Renal cortex interstitium (tissue), 11 donors: ENCODE results near the gene CHST1. TPM values are rescaled to one million over a fixed set of nuclear protein-coding genes. Genes with fewer than 3 reads are reported as not detected.

Experiments used
- DNase-seq, 11 donors: peaks; one replicate each; pipeline ENCODE4 v3.0.0-alpha.2; 2013; ENCODE audit warnings: low read depth in 9 of 11, low spot score in 4 of 11; ENCODE audit errors: extremely low read depth in 1 of 11
- polyA plus RNA-seq, 3 donors: library from polyadenylated mRNA; unstranded; fragments of 120-200 nt; gene quantifications; one replicate each; pipeline ENCODE4 v1.2.1, GENCODE V29; 2013; ENCODE audit not compliant: insufficient read length in 3 of 3

CHST1 gene
- polyA plus RNA-seq, 3 donors = 8.7 to 13.6 (median 12.2) TPM

DNA sequence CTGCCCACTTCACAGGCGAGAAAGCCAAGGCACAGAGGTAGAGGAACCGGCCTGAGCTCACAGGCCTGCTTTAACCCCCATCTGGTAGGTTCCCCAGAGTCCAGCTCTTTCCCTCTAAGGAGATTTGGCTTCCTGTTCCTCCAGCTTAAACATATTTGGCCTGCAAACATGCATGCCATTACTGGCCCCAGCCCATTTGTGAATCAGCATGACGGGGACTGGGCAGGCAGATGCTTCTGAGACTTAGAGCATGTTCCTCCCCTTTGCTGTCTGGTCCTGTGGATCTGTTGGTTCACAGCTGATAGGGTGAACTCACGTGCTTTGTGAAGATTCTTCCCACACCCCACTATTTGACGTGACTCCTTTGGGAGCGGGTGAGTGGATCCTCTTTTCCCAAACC, 12.6 kb downstream of the CHST1 start:
- DNase-seq = no peak

DNA sequence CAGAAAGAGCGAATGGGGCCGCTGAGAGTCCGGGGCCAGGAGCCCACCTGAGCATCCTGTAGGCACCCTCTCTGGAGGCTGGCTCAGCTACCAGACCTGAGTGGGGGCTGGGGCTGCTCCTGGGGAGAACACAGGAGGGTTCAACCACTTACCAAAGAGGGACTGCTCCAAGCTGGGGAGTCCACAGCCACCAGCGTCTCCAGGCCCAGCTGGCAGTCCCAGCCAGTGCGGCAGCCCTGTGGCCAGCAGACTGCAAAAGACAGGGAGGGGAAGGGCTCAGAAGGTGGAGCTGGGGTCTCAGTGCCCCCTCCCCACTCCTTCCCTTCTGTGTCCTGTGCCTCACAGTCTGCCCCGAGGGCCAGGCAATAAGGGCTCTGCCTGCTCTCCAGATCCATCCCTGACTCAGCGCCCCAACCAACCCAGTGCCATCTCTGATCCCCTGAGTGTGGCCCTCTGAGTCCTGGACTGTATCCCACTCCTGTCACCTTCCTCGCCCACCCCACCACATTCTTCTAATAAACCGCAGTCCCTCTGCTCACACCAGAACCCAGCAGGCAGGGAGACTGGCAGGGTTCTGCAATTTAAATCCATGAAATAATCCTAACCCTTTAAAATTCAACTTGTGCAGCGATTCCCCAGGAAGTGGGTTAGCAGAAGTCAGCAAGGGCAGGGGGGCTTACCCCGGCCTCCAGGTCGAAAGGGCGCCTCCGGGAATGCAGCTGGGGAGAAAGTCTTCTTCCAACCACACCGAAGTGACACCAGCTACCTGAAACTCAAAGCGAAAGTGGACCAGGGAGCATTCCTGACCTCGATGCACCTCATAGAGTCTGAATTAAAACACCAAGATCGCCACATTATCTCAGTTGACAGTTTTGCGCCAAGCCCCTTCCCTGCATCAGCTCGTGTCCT, 13.3 kb downstream of the CHST1 start:
- no peak for DNase-seq

DNA sequence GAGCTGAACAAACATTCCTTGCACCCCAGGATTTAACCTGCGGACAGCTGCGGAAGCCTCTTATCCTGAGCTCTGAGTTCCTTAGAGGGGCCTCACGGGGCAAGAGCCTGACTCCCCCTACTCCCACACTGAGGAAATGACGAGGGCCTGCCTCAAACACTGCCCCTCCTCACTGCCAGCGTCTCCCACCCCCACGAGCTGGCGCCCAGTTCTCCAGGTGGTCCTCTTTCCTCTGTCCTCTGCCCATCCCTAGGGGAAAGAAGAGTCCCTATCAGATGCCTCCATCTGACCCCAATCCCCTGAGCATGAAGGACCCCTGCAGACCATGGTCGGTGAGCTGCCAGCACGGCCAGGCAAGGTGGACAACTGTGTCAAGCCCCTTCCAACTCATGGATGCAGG, 14.3 kb downstream of the CHST1 start:
- DNase-seq = no peak

DNA sequence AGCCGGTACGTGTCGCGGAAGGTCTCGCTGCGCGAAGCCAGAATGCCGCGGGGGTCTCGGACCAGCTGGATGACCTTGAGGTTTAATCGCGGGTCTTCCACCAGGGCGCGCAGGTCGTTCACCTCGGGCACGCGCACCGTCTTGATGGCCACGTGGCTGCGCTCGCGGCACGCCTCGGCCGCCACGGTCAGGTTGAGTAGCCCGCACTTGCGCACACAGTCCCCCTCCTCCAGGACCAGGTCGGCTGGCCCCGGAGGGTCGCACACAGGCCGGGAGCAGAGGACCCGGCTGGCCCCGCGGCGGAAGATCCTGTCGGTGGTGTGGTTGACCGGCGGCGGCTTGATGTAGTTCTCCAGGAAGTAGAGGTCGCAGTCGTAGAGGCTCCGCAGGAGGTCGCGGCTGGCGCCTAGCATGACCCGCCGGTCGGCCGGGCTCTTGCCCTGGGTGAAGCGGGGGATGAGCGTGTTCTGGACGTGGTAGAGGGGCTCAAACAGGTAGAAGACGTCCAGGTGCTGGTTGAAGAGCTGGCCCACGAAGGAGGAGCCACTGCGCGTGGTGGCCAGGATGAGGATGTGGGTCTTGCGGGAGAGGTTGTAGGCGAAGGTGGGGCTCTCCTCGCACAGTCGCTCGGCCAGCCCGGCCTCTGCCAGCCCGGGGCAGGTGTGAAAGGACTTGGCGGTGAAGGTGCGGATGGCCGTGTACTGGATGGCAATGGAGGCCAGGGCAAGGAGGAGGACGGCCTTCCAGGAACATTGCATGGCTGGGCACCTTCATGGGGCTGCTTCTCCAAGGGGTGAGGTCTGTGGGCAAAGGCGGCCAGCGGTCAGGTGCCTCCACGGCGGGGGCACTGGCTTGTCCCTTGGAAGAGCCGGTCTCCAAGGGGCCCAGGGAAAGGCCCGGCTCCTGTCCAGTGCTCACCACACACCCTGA, 15.0 kb downstream of the CHST1 start:
- DNase-seq = no peak

DNA sequence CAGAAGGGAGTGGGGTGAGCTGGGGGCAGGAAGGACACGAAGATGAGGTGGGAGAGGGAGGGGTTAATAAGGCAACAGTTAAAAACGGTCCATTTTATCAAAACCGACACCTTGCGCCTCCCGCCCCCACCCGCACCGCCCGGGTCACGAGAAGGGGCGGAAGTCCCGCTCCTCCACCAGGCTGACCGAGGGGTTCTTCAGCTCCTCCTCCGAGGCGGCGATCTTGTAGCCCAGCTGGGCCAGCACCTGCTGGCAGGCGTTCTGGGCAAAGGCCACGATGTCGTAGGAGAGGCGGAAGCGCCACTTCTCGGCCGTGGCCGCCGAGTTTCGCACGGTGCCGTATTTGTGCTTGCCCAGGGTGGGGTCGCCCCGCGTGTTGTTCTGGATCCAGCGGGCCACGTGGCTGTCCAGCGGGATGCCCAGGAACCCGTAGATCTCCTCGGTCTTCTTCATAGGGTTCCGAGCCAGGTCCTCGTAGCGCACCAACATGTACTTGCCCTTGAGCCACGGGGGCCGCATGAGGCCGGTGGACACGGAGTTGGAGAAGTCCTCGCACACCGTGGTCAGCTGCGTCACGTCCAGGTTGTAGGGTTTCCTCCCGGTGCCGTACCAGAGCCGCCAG, 15.8 kb downstream of the CHST1 start:
- DNase-seq = no peak

DNA sequence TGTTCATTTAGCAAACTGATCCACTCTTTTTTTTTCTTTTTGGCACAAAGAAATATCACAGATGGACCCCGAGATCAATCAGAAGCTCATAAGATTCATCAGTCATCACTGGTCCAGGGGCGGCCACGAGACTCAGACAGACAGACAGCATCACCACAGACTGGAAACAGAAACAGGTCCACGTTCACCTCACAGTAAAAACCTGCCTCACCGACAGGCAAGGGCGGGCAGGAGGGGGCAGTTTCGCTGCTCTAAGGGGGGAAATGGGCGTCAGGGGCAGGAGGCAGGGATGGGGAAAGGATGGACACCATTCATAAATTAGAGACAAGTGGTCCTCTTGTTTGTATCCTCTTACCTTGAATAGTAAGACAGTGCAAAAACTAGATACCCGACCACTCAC, 16.5 kb downstream of the CHST1 start:
- no peak for DNase-seq

DNA sequence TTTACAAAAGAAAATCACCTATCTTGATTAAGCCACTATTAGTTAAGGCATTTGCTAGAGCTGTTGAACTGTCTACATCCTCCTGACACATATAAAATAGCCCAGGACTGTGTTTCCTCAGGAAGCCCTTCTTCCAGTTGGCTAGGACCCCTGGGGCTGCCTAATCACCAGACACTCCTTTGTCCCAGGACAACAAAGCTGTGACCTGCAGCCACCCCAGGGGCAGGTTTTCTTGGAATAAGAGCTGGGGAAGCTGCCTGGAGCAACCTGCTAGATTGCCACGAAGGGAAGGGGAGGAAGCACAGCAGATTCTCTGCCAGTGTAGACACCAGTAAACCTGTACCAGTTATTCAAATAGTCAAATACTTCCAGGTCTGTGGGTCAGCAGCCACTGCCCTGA, 17.6 kb downstream of the CHST1 start:
- DNase-seq = no peak

DNA sequence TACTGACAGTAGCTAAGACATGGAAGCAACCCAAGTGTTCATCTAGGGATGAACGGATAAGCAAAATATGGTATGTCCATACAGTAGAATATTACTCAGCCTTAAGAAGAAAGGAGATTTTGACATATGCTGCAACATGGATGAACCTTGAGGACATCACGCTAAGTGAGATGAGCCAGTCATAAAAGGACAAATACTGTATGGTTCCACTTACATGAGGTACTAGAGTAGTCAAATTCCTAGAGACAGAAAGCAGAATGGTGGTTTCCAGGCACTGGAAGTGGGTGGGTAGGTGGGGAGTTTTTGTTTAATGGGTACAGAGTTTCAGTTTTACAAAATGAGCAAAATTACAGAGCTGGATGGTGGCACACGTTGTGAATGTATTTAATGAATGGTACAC, 18.1 kb downstream of the CHST1 start:
- DNase-seq = no peak

DNA sequence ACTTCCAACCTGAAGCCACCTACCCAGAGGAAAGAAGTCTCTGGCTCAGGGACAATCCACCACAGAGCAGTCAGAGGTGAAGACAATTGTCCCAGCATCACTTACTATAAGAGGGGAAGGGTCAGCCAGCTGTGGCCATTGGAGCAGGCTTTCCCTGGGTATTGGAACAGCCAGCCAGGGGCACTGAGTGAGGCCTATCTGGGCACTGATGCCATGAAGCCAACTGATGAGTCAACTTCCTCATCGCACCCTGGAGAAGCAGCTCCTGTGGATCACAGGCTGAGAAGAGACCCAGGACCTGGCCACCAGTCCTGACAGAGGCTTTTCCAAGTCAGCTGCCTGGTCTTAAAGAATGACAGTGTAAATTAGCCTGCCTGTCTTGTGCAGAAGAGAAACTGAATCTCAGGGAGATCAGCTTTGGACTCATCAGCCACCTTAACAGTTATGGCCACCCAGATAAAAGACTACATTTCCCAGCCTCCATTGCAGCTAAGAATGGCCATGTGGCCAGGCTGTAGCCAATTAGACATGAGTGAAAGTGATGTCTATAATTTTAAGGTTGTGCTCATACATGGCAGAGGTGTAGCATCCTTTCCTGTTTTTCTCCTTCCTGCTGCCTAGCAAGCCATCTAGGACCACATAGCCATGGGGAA, 19.0 kb downstream of the CHST1 start:
- no peak for DNase-seq

DNA sequence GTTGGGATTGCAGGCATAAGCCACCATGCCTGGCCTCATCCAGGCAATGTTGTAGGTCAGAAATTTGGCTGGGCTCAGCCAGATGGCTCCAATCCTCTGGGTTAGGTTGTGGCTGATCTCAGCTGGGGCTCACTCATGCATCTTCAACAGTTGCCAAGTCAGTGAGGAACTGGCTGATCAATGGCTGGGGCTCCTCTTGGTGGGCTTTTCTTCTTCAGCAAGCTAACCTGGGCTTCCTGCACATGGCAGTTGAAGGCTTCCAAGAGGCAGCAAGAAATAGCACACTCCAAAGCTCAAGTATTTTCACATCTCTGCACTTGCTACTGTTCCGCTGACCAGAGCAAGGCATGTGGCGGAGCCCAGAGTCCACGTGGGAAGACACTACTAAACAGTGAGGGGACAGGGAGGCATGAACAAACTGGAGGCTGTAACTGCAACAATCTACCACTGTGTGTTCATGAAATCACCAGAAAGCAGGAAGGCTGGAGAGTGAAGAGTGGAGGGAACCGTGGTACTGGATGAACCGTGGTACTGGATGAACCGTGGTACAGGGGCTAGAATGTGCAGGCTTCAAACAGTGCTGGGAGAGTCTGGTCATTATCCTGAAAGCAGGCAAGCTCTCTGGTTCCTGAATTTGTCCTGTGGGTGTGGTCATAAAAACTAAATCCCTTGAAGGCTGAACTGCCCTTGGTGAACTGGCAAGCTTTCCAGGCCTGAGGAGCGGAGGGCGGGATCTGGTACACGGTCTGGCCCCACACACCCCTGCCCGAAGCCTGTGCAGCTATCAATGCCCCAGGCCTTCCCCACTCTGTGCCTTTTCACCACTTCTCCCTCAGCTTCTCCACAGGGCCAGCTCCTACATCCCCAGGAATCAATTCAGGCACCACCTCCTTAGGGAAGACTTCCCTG, 20.2 kb downstream of the CHST1 start:
- no peak for DNase-seq

DNA sequence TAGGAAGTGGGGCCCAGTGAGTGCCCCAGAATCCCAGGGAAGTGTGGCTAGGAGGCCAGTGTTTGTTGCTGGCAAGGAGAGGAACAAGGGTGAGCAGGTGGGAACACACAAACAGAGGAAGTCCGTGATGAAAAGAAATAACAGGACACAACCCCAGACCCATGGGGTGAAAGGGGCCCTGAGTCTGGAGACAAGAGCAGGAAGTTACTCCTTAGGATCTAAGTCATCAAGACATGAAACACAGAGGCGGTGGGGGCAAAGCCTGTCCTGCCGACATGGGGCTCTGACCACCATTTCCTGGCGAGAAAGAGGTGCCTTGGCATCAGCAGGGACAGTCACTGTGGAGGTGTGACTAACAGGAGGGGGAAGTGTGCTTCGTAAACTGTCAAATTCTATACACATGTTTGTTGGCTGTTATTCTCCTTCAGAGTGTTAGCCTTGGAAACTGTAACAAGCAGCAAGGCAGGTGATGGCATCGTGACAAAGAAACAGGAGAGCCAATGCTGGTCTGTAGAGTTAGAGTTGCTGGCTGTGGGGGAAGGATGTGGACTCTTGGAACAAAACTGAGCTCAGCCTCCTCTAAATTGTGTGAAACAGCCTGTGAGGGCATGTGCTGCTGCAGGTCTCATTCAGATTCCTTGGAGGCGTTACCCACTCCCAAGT, 21.7 kb downstream of the CHST1 start:
- no peak for DNase-seq

DNA sequence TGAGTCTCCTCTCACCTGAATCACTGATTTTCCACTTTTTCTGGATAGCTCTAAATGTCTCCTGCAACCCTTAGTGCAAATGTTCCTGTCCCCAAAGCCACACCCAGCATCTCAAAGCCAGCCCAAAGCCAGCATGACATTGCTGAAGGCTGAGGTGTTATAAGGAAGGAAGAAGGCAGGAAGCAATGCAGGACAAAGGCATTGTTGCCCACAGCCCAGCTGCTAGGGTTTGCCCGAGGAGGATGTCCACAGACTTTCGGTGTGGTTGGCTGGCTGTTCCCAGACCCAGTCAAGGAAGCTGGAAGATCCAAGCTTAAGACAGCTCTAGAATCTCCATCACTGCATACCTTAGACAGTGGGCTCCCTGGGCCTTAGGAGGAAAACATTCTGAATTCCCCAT, 23.5 kb downstream of the CHST1 start:
- DNase-seq = no peak

DNA sequence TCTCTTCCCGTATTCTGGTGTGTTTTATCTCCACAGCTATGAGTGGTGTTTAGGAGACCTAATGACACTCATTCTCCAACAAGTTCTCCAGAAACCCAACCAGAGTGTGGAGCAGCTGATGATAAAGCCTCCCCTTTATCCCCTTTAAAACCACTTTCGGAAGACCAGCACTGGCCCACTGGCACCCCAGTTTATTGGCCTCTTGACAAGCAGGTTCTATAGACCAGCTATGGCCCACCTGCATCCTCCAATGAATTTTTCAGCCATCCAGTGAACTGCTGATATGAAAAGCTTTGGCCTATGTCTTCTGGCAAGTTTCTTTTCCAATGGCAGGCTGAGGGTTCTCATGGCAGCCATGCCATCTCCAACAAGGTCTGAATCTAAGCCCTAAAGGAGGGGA, 27.4 kb downstream of the CHST1 start:
- no peak for DNase-seq

DNA sequence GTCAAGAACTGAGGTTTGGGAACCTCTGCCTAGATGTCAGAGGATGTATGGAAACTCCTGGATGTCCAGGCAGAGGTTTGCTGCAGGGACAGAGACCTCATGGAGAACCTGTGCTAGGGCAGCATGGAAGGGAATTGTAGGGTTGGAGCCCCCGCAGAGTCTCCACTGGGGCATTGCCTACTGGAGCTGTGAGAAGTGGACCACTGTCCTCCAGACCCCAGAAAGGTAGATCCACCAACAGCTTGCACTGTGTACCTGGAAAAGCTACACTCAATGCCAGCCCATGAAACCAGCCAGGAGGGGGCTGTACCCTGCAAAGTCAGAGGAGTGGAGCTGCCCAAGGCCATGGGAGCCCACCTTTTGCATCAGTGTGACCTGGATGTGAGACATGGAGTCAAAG, 29.5 kb downstream of the CHST1 start:
- DNase-seq = no peak

DNA sequence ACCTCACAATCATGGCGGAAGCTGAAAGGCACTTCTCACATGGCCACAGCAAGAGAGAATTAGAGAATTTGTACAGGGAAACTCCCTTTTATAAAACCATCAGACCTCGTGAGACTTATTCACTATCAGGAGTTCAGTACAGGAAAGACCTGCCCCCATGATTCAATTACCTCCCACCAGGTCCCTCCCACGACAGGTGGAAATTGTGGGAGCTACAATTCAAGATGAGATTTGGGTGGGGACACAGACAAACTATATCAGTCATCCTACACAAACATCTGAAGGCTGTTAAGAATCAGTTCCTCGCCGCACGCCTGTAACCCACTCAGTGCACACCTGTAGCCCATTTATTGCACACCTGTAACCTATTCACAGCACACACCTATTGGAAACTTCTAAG, 39.8 kb downstream of the CHST1 start:
- DNase-seq = no peak

DNA sequence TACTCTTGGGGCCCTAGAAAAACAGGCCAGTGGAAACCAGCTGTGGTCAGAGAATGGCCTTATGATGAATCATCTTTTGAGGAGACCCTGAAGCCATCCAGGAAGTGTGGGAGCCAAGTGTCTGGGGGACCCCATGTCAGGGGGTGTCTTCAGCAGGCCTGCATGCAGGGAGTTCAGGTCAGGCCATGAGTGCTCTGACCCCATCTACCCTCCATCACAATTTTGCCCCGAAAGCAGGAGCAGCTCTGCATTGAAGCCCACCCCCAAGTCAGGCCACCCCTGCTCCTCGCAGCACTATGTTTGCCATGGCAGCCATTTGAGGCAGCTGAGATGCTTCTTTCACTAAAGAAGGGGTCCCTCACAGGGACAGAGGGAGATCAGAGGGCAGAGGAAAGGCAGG, 41.3 kb downstream of the CHST1 start:
- no peak for DNase-seq

DNA sequence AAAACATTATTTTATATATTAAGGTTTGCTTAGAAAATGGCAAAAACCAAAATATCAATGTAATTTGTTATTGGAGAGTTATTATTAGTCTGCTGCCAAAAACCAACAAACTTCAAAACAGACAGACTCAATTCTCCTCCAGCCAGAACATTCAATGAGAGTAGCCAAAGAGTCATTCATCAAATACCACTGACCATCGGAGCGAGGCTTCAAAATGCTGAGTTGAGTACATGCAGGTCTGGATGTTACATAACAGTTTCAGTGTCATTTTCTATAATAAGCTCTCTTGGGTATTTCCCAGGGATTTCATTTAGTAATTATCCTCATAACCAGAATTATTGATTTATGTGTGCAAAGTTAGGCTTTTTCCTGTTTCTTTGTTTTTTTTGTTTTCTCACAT, 42.6 kb downstream of the CHST1 start:
- no peak for DNase-seq

DNA sequence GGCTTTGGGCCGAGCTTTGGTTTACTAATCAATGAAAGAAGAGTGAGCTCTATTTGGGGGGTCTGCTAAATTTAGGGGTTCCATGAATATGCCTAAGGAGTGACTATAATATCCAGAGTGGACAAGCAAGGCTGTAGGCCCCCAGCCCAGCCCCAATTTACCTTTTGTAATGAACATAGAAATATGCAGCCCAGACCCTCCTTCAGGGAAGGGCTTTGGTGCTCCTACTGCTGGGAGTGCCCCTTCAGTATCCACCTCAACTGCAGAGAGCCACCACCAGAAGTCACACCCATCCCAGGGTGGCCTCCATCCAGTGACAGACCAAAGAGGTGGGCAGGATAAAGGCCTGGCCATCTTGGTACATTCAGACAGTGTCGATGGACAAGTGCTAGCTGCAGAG, 43.1 kb downstream of the CHST1 start:
- DNase-seq = no peak
